HL-60 (cell line): Measurements from ENCODE around the gene PRDM16.

Experiments
- DNase-seq, 2 experiments: peaks; one replicate each; pipeline ENCODE4 v3.0.0-alpha.2; 2010 to 2020; ENCODE audit warnings: low read depth in 1 of 2, low spot score in 1 of 2
- H3K27ac ChIP-seq: fragments of 250-450 bp; sonication (Bioruptor Pico); replicated peaks from 2 replicates; pipeline ENCODE4 v1.5.1; 2020; ENCODE audit warnings: mild to moderate bottlenecking, moderate library complexity
- H3K27me3 ChIP-seq: fragments of 250-450 bp; sonication (Bioruptor Pico); 2 replicates; pipeline ENCODE4 v1.5.1; 2021; ENCODE audit warnings: mild to moderate bottlenecking, moderate library complexity; ENCODE audit not compliant: insufficient read depth, poor library complexity, severe bottlenecking
- H3K4me3 ChIP-seq: replicated peaks from 2 replicates; pipeline ENCODE4 v1.5.1; 2011; ENCODE audit warnings: mild to moderate bottlenecking, control low read depth, low read length; ENCODE audit not compliant: insufficient read depth
- CTCF ChIP-seq: IDR thresholded peaks from one replicate; pipeline ENCODE4 v1.5.1; 2011; ENCODE audit warnings: low read length, control low read depth, inconsistent platforms; ENCODE audit not compliant: insufficient read depth
- GABPA ChIP-seq: IDR thresholded peaks from 2 replicates; pipeline ENCODE4 v1.6.1; 2012; ENCODE audit warnings: low read depth
- POLR2AphosphoS5 ChIP-seq: IDR thresholded peaks from 2 replicates; pipeline ENCODE4 v1.6.1; 2012; ENCODE audit warnings: low read depth
- REST ChIP-seq: IDR thresholded peaks from 2 replicates; pipeline ENCODE4 v1.6.1; 2012; ENCODE audit warnings: low read depth; ENCODE audit not compliant: insufficient replicate concordance
- SPI1 ChIP-seq: IDR thresholded peaks from 2 replicates; pipeline ENCODE4 v1.6.1; 2012; ENCODE audit warnings: low read depth, mild to moderate bottlenecking, borderline replicate concordance

The PRDM16 gene

GRCh38 chr1:3136532-3136931, 67.5 kb downstream of the PRDM16 start:
- H3K27ac ChIP-seq, result no peak overlapping the region
- DNase-seq, result no peak
- TF ChIP-seq POLR2AphosphoS5, result no peak
- no peak for TF ChIP-seq CTCF
- no peak for TF ChIP-seq SPI1
- TF ChIP-seq REST, result no peak
- TF ChIP-seq GABPA, result no peak
- H3K4me3 ChIP-seq, result no peak overlapping the region
- H3K27me3 ChIP-seq, result no peaks in the 10 kb centered on the region

- no peaks in the 10 kb centered on the region for H3K27me3 ChIP-seq
Observed at GRCh38 chr1:3137111-3138100, 68.4 kb downstream of the PRDM16 start.

More at GRCh38 chr1:3137111-3138100, 68.4 kb downstream of the PRDM16 start:
- TF ChIP-seq GABPA (no peak), SPI1 (no peak), REST (no peak), CTCF (no peak), POLR2AphosphoS5 (no peak)
- Histone ChIP-seq H3K4me3 (no peak overlapping the region), H3K27ac (no peak overlapping the region)
- no peak for DNase-seq
